Measurements from ENCODE around the gene ZFPL1. TPM values are rescaled to one million over a fixed set of nuclear protein-coding genes. Genes with fewer than 3 reads are reported as not detected.
A peak's percentile ranks its signal among the peaks of the same experiment; 100 is the strongest.

The ZFPL1 gene
- total and polyA plus RNA-seq, 4 donors = 12.3 to 19.2 (median 16.3) TPM

- Histone ChIP-seq H3K36me3 (ENCODE audit: control insufficient read depth in 4 of 4, insufficient read depth in 3 of 4, low read depth in 1 of 4, low read length in 3 of 4) (peaks cover 2 to 10% (median 6%) of the 10 kb centered on the region in 4 donors), H3K9ac (ENCODE audit: low read depth in 1 of 2, low read length in 2 of 2) (peak overlapping the region in 1 of 2 donors; percentile 46), H3K4me1 (ENCODE audit: control insufficient read depth in 4 of 4, insufficient read depth in 4 of 4, low read length in 3 of 4) (peaks cover 26 to 72% (median 55%) of the 10 kb centered on the region in 4 donors), H3K9me3 (ENCODE audit: control insufficient read depth in 4 of 4, low read length in 3 of 4) (no peaks in the 10 kb centered on the region), H3K4me3 (ENCODE audit: low read depth in 1 of 3, low read length in 3 of 3) (no peak overlapping the region), H3K27ac (ENCODE audit: low read depth in 1 of 2, low read length in 2 of 2) (peak overlapping the region; percentile 83 to 87), H3K27me3 (ENCODE audit: control insufficient read depth in 4 of 4, insufficient read depth in 4 of 4, low read length in 3 of 4) (no peaks in the 10 kb centered on the region)
- peak; percentile 68 to 87 for TF ChIP-seq JUND (IDR thresholded peaks at IDR 0.05)
- TF ChIP-seq REST (IDR thresholded peaks at IDR 0.05) = peak; percentile 32
- TF ChIP-seq FOXA2 (IDR thresholded peaks at IDR 0.05) = peak; percentile 25
- TF ChIP-seq ATF3 (IDR thresholded peaks at IDR 0.05) = no peak
- peak; percentile 65 to 85 for TF ChIP-seq RXRA (IDR thresholded peaks at IDR 0.05)
- TF ChIP-seq MAX (IDR thresholded peaks at IDR 0.05) = peak; percentile 72
- no peak for TF ChIP-seq TAF1 (conservative IDR thresholded peaks at IDR 0.05)
- TF ChIP-seq EGR1 (IDR thresholded peaks at IDR 0.05; ENCODE audit: low read depth in 2 of 2) = no peak
- TF ChIP-seq RAD21 (IDR thresholded peaks at IDR 0.05) = peak in 1 of 2 donors; percentile 7
- TF ChIP-seq SP1 (IDR thresholded peaks at IDR 0.05) = peak; percentile 51
- TF ChIP-seq HNF4G (IDR thresholded peaks at IDR 0.05) = no peak
- TF ChIP-seq GABPA (IDR thresholded peaks at IDR 0.05 in 1 of 2, conservative IDR thresholded peaks at IDR 0.05 in 1 of 2) = peak in 1 of 2 donors; percentile 54
- TF ChIP-seq HNF4A (conservative IDR thresholded peaks at IDR 0.05) = peak in 1 of 2 donors; percentile 51
- TF ChIP-seq CTCF (IDR thresholded peaks at IDR 0.05; ENCODE audit: low read depth, low read length, missing input control) = no peak
- TF ChIP-seq ZBTB33 (IDR thresholded peaks at IDR 0.05) = peak; percentile 38
- TF ChIP-seq YY1 (IDR thresholded peaks at IDR 0.05) = peak; percentile 37
- TF ChIP-seq FOXA1 (IDR thresholded peaks at IDR 0.05) = no peak
- TF ChIP-seq NR2F2 (IDR thresholded peaks at IDR 0.05) = no peak
- DNase-seq (ENCODE audit: low spot score) = no peak
- 28% methylated on average over 6 of the region's 6 CpGs for WGBS
These were observed 29.8 kb downstream of the ZFPL1 start for GRCh38 chr11:65113839-65114238.
